Esophagus (tissue), 2 donors: ENCODE data around the gene MEAK7. TPM values are rescaled to one million over a fixed set of nuclear protein-coding genes. Genes with fewer than 3 reads are reported as not detected.
A peak's percentile ranks its signal among the peaks of the same experiment; 100 is the strongest.

Source experiments
- H3K27ac ChIP-seq, 2 donors: one replicate each; pipeline ENCODE4 v1.5.1; 2013; ENCODE audit warnings: low read depth in 2 of 2, mild to moderate bottlenecking in 2 of 2, inconsistent platforms in 1 of 2, low read length in 1 of 2, moderate library complexity in 1 of 2
- H3K27me3 ChIP-seq, 2 donors: one replicate each; pipeline ENCODE4 v1.6.1; 2013; ENCODE audit warnings: low read length in 2 of 2, control low read depth in 1 of 2, mild to moderate bottlenecking in 1 of 2; ENCODE audit not compliant: insufficient read depth in 2 of 2, control insufficient read depth in 1 of 2
- H3K36me3 ChIP-seq, 2 donors: one replicate each; pipeline ENCODE4 v1.6.1; 2013; ENCODE audit warnings: low read length in 1 of 2; ENCODE audit not compliant: control insufficient read depth in 2 of 2, insufficient read depth in 2 of 2
- H3K4me1 ChIP-seq, 2 donors: one replicate each; pipeline ENCODE4 v1.6.1; 2013; ENCODE audit warnings: low read length in 1 of 2; ENCODE audit not compliant: control insufficient read depth in 2 of 2, insufficient read depth in 2 of 2
- H3K4me3 ChIP-seq, 2 donors: one replicate each; pipeline ENCODE4 v1.5.1; 2013; ENCODE audit warnings: low read length in 2 of 2, mild to moderate bottlenecking in 2 of 2, low read depth in 1 of 2, moderate library complexity in 1 of 2
- H3K9me3 ChIP-seq, 2 donors: one replicate each; pipeline ENCODE4 v1.6.1; 2013; ENCODE audit warnings: mild to moderate bottlenecking in 2 of 2, low read depth in 1 of 2, low read length in 1 of 2, moderate library complexity in 1 of 2; ENCODE audit not compliant: control insufficient read depth in 2 of 2, insufficient read depth in 1 of 2
- WGBS, 2 donors: extraction: QIAGEN DNeasy Blood & Tissue Kit; methylation state at CpG; one replicate each; pipeline ENCODE4 v1.1.7; 2013; 5-methylcytosine and 5-hydroxymethylcytosine counted together
- polyA plus RNA-seq, 2 donors: library from polyadenylated mRNA; stranded (reverse); fragments of 200-250 nt; gene quantifications; one replicate each; pipeline ENCODE4 v1.2.3, GENCODE V29; 2013
- donor health status: healthy with polysubstance abuse.
- donor health status: Bipolar disorder and iron deficiency.

The MEAK7 gene
- polyA plus RNA-seq, 2 donors: 9.5 to 13.8 TPM

DNA sequence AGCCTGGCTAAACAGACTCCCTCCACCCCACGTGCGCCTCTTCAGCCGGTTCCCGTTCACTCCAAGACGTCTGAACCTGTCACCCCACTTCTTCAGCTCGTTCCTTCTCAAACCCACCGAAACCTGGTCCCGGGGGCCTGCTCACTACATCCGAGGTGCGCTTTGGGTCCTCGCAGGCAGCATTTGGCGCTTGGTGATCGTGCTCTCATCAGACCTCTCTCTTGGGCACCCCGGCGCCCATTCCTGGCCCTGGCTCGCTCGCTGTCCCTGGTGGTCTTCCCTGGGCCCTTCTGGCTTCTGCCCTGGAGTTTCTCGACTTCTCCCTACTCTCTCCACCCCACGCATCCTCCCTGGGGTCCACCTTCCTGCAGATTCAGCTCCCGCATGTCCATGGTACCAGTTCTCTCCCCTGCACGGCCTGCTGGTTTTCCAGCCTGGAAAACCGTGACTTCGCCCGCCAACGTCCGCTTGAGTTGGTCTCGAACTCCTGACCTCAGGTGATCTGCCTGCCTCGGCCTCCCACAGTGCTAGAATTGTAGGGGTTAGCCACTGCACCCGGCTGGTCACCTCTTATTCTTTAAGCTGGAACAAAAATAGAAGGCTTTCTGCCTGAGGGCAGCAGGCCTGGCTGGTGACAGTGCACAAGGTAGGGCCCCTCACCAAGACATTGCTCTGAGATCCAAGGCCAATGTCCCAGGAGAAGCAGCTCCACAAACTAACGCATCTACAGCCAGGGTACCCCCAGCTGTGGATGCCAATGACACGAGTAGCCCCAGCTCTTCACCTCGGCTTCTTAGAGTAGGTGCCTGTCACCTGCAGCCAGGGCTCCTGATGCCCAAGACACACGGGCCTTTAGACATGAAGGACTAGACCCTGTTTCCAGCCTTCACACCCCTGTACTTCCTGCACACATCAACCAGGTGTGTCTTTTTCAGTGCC lies 1.1 kb upstream of the MEAK7 start:
- Histone ChIP-seq H3K4me1 (peaks cover 5 to 26% of the 10 kb centered on the region in 2 donors), H3K27me3 (no peaks in the 10 kb centered on the region), H3K27ac (peak overlapping the region; percentile 78 to 84), H3K36me3 (no peaks in the 10 kb centered on the region), H3K4me3 (peak overlapping the region; percentile 37 to 73), H3K9me3 (no peaks in the 10 kb centered on the region)
- 64 to 67% methylated on average over 32 to 33 of the region's 33 CpGs for WGBS, 2 donors

- WGBS, 2 donors: 38 to 44% methylated on average over 11 to 13 of the region's 13 CpGs
- H3K27ac ChIP-seq: peak overlapping the region; percentile 73 to 94
These were observed 586 bp downstream of the MEAK7 start for GRCh38 chr16:84503751-84504395.

GRCh38 chr16:84502581-84502980 lies 1.9 kb downstream of the MEAK7 start:
- Histone ChIP-seq H3K4me1 (peaks cover 5 to 26% of the 10 kb centered on the region in 2 donors), H3K4me3 (no peak overlapping the region), H3K27ac (peak overlapping the region; percentile 56 to 69), H3K9me3 (no peaks in the 10 kb centered on the region), H3K36me3 (no peaks in the 10 kb centered on the region), H3K27me3 (no peaks in the 10 kb centered on the region)
- WGBS, 2 donors: 65 to 68% methylated on average over 6 of the region's 6 CpGs

More at GRCh38 chr16:84503751-84504395, 586 bp downstream of the MEAK7 start:
- Histone ChIP-seq H3K27me3 (no peaks in the 10 kb centered on the region), H3K4me3 (peak overlapping the region; percentile 73 to 76), H3K36me3 (no peaks in the 10 kb centered on the region), H3K4me1 (peaks cover 5 to 26% of the 10 kb centered on the region in 2 donors), H3K9me3 (no peaks in the 10 kb centered on the region)

DNA sequence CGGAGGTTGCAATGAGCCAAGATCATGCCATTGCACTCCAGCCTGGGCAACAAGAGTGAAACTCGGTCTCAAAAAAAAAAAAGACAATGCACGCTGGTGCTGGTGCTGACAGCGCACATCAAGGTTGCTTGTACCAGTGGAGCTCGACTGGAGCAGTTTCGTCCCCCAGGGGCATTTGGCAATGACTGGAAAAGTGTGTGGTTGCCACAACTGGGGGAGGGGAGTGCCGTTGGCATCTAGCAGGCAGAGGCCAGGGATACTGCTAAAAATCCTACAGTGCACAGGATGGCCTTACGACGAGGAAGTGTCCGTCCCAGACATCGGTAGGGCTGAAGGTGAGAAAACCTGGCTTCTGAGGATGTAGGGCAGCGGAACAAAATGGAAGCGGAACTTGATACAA lies 2.4 kb downstream of the MEAK7 start:
- Histone ChIP-seq H3K9me3 (no peaks in the 10 kb centered on the region), H3K27ac (peak overlapping the region; percentile 56 to 69), H3K27me3 (no peaks in the 10 kb centered on the region), H3K4me1 (peaks cover 5 to 26% of the 10 kb centered on the region in 2 donors), H3K4me3 (no peak overlapping the region), H3K36me3 (peaks cover under 1 to 3% of the 10 kb centered on the region in 2 donors)
- 83 to 90% methylated on average over 13 of the region's 13 CpGs for WGBS, 2 donors

DNA sequence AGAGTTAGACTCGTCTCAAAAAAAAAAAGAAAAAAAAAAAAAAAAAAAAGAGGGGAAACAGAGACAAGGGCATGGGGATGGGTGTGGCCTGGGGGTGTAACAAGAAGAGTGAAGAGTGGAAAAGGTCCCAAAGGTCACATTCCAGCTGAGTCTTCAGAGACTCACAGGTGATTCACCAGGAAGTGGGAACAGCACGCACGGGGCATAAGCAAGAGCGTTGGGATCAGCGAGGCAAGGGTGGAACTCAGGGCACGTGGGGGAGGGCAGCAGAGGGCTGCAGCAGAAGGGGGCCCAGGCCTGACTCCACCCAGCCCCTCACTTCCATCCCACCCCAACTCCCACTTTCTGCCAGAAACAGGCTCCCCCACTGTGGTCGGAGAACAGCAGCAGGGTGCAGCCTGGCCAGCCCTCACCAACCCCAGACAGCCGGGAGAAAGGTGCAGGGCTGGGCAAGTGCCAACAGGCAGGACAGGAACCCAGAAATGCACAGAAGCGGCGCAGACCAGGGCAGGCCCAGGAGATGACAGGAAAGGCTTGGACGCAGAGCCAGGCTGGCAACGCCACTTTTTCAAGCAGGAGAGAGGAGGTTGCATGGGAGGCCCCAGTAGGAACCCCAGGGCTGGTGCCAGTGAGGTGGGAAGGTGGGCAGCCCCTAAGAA lies 3.3 kb downstream of the MEAK7 start:
- WGBS, 2 donors: 52 to 55% methylated on average over 12 of the region's 12 CpGs
- peak overlapping the region; percentile 87 to 91 for H3K27ac ChIP-seq
- no peak overlapping the region for H3K4me3 ChIP-seq
- H3K9me3 ChIP-seq: no peaks in the 10 kb centered on the region
- H3K36me3 ChIP-seq: peaks cover 7% of the 10 kb centered on the region in 2 donors
- H3K27me3 ChIP-seq: no peaks in the 10 kb centered on the region
- peaks cover 5 to 26% of the 10 kb centered on the region in 2 donors for H3K4me1 ChIP-seq

DNA sequence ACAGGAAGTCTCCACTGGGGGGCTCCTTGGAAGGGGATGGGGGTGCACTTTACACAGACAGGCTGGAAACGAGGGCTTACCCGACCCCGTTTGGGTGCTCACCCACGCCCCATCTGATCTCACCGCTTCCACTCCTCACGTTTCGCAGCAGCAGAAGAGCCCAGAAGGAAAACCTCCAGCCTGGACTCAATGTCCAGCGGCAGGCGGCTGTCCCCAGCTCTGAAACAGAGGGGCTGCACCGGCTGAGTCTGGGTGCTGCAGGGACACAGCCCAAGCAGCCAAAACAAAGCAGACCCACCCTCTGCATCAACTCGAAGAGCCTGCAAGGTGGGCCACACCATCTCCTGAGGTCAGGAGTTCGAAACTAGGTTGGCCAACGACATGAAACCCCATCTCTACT lies 3.9 kb downstream of the MEAK7 start:
- H3K9me3 ChIP-seq: no peaks in the 10 kb centered on the region
- H3K27ac ChIP-seq: peak overlapping the region; percentile 14 to 87
- 94% methylated on average over 13 of the region's 13 CpGs for WGBS, 2 donors
- peaks cover 5 to 22% of the 10 kb centered on the region in 2 donors for H3K4me1 ChIP-seq
- H3K4me3 ChIP-seq: no peak overlapping the region
- H3K36me3 ChIP-seq: peaks cover 7 to 9% of the 10 kb centered on the region in 2 donors
- H3K27me3 ChIP-seq: no peaks in the 10 kb centered on the region

GRCh38 chr16:84499638-84500037 lies 4.8 kb downstream of the MEAK7 start:
- peaks cover 7 to 15% of the 10 kb centered on the region in 2 donors for H3K36me3 ChIP-seq
- H3K27ac ChIP-seq: no peak overlapping the region
- no peaks in the 10 kb centered on the region for H3K27me3 ChIP-seq
- peaks cover 5 to 15% of the 10 kb centered on the region in 2 donors for H3K4me1 ChIP-seq
- H3K9me3 ChIP-seq: no peaks in the 10 kb centered on the region
- H3K4me3 ChIP-seq: no peak overlapping the region
- WGBS, 2 donors: 92 to 94% methylated on average over 15 of the region's 15 CpGs

DNA sequence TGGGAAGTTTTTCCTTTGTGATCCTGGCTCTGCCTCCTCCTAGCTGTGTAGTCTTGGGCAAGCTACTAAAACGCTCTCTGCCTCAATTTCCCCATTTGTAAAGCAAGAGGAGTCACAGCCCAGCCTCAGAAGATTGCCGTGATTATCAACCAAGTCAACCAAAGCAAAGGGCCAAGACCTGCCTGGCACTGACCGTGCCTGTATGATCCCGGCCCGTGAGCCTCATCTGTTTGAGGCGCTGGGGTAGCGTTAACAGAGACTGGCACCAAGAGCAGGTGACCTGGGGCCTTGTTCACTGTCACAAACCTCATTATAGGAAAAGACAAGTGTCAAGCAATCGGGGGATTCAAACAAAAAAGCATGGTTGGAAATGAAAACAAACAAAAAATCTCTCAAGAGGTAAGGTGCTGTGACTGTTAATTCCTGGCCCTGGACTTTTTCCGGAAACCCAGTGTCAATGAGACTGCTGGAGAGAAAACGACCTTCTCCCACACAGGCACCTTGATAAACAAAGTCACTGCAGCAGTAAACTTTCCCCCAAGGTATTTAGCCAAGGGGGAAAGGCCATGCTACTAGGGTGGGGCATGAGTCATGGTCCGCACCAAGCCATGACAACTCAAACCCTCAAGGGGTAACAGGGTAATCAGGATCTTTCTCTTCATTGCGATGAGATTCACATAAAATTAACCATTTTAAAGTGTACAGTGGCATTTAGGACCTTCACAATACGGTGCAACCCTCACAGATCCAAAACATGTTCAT lies 5.4 kb downstream of the MEAK7 start:
- WGBS, 2 donors: 87 to 90% methylated on average over 13 of the region's 13 CpGs
- Histone ChIP-seq H3K27ac (no peak overlapping the region), H3K4me1 (peaks cover 5 to 14% of the 10 kb centered on the region in 2 donors), H3K9me3 (no peaks in the 10 kb centered on the region), H3K27me3 (no peaks in the 10 kb centered on the region), H3K36me3 (peaks cover 7 to 15% of the 10 kb centered on the region in 2 donors), H3K4me3 (no peak overlapping the region)

DNA sequence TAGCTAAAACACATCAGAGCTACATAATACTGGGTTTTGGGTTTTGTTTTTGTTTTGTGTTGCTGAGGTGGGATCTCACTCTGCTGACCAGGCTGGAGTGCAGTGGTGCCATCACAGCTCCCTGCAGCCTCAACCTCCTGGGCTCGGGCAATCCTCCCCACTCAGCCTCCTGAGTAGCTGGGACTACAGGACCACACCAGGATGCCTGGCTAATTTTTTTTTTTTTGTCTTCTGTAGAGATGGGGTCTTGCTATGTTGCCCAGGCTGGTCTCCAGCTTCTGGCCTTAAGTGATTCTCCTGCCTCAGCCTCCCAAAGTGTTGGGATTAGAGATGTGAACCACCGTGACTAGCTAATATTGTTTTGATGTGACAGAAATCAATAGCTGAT lies 6.2 kb downstream of the MEAK7 start:
- Histone ChIP-seq H3K27me3 (no peaks in the 10 kb centered on the region), H3K36me3 (peaks cover 7 to 15% of the 10 kb centered on the region in 2 donors), H3K4me3 (no peak overlapping the region), H3K4me1 (peaks cover 2 to 8% of the 10 kb centered on the region in 2 donors), H3K27ac (no peak overlapping the region), H3K9me3 (no peaks in the 10 kb centered on the region)
- 92 to 99% methylated on average over 2 of the region's 2 CpGs for WGBS, 2 donors
